H1 (cell line): Measurements from ENCODE around the gene MED13. TPM values are rescaled to one million over a fixed set of nuclear protein-coding genes. Genes with fewer than 3 reads are reported as not detected.

Experiments
- CTCF ChIA-PET: fragments of 300-600 bp; sonication (Branson Sonifier 250); formaldehyde crosslinking; loops from one replicate; lab custom pipeline; 2021; ENCODE audit not compliant: partially characterized antibody; lab: Charles Lee
- POLR2A ChIA-PET: fragments of 300-600 bp; sonication (Branson Sonifier 250); formaldehyde crosslinking; loops from one replicate; lab custom pipeline; 2021; ENCODE audit warnings: inconsistent platforms; ENCODE audit not compliant: partially characterized antibody; lab: Charles Lee
- DNase-seq, 2 experiments: peaks; one replicate each; pipeline versions ENCODE4 v3.0.0 to v3.0.0-alpha.2; 2010 to 2022; ENCODE audit warnings: low spot score in 2 of 2, low read depth in 1 of 2, mixed read lengths in 1 of 2
- FAIRE-seq: peaks from 2 replicates; lab custom pipeline; 2011; peaks lifted over from hg19 to GRCh38; lab: Jason Lieb, UNC
- H2AFZ ChIP-seq: 2 replicates; pipeline ENCODE4 v1.8.1; 2012; ENCODE audit warnings: low read length, inconsistent platforms
- H2AK5ac ChIP-seq: 2 replicates; pipeline ENCODE4 v1.6.1; 2013; ENCODE audit warnings: low read depth, low read length
- H2BK120ac ChIP-seq: replicated peaks from 2 replicates; pipeline ENCODE3; 2013; ENCODE audit warnings: low read depth, low read length, inconsistent platforms
- H2BK12ac ChIP-seq: 2 replicates; pipeline ENCODE4 v1.6.1; 2013; ENCODE audit warnings: low read depth, low read length
- H2BK15ac ChIP-seq: 2 replicates; pipeline ENCODE4 v1.6.1; 2013; ENCODE audit warnings: low read length
- H2BK20ac ChIP-seq: 2 replicates; pipeline ENCODE4 v1.6.1; 2013; ENCODE audit warnings: low read length
- H2BK5ac ChIP-seq: 2 replicates; pipeline ENCODE4 v1.6.1; 2013; ENCODE audit warnings: low read depth, low read length
- H3K14ac ChIP-seq: 2 replicates; pipeline ENCODE4 v1.6.1; 2013; ENCODE audit warnings: inconsistent platforms; ENCODE audit not compliant: insufficient read length
- H3K18ac ChIP-seq: 2 replicates; pipeline ENCODE4 v1.6.1; 2013; ENCODE audit warnings: low read length; ENCODE audit errors: extremely low read depth
- H3K23ac ChIP-seq: 2 replicates; pipeline ENCODE4 v1.6.1; 2013; ENCODE audit warnings: inconsistent platforms; ENCODE audit not compliant: insufficient read length
- H3K23me2 ChIP-seq: 2 replicates; pipeline ENCODE4 v1.6.1; 2013; ENCODE audit warnings: low read depth, low read length
- H3K27ac ChIP-seq: 2 replicates; pipeline ENCODE4 v1.6.1; 2011; ENCODE audit warnings: low read depth, low read length, inconsistent platforms
- H3K27me3 ChIP-seq, 4 experiments: replicated peaks in 1 of 4; 1 replicate in 1 of 4; 2 replicates in 3 of 4; pipeline versions ENCODE4 v1.6.1 to v1.8.1; 2011 to 2013; ENCODE audit warnings: low read length in 3 of 4, mild to moderate bottlenecking in 3 of 4, inconsistent platforms in 2 of 4, mixed read lengths in 2 of 4, moderate library complexity in 1 of 4; ENCODE audit not compliant: control insufficient read depth in 3 of 4, insufficient read depth in 3 of 4; ENCODE audit errors: extremely low read depth in 1 of 4
- H3K36me3 ChIP-seq, 4 experiments: 2 replicates each; pipeline versions ENCODE4 v1.6.1 to v1.8.1; 2011 to 2013; ENCODE audit warnings: mild to moderate bottlenecking in 4 of 4, low read length in 3 of 4, moderate library complexity in 2 of 4, control low read depth in 1 of 4, inconsistent platforms in 1 of 4; ENCODE audit not compliant: insufficient read depth in 4 of 4, control insufficient read depth in 2 of 4
- H3K4ac ChIP-seq: replicated peaks from 2 replicates; pipeline ENCODE3; 2013; ENCODE audit warnings: low read length, low read depth, mixed read lengths, inconsistent platforms; ENCODE audit not compliant: insufficient read length
- H3K4me1 ChIP-seq, 4 experiments: replicated peaks in 1 of 4; 1 replicate in 1 of 4; 2 replicates in 3 of 4; pipeline versions ENCODE4 v1.6.1 to v1.8.1; 2011 to 2013; ENCODE audit warnings: low read length in 3 of 4, inconsistent platforms in 2 of 4, mixed read lengths in 1 of 4; ENCODE audit not compliant: insufficient read depth in 4 of 4, control insufficient read depth in 3 of 4
- H3K4me2 ChIP-seq, 2 experiments: 2 replicates each; pipeline versions ENCODE4 v1.6.1 to v1.8.1; 2011 to 2013; ENCODE audit warnings: low read depth in 2 of 2, low read length in 2 of 2, control low read depth in 1 of 2, inconsistent platforms in 1 of 2, mild to moderate bottlenecking in 1 of 2; ENCODE audit not compliant: insufficient read depth in 1 of 2
- H3K4me3 ChIP-seq, 4 experiments: fragments of 200-600, 300-600 bp in 1 of 4; sonication (generic), shearing (Covaris generic), sonication (Bioruptor Twin) in 1 of 4; 2 replicates each; pipeline versions ENCODE4 v1.5.1 to v1.8.1; 2011 to 2016; ENCODE audit warnings: low read length in 4 of 4, low read depth in 3 of 4, control low read depth in 2 of 4, inconsistent platforms in 2 of 4, mild to moderate bottlenecking in 2 of 4, mixed read lengths in 1 of 4, moderate library complexity in 1 of 4; ENCODE audit not compliant: insufficient read depth in 2 of 4; ENCODE audit errors: extremely low read depth in 1 of 4
- H3K56ac ChIP-seq: replicated peaks from 2 replicates; pipeline ENCODE3; 2013; ENCODE audit warnings: low read depth, mild to moderate bottlenecking, mixed read lengths, low read length, inconsistent platforms; ENCODE audit not compliant: insufficient read length
- H3K79me1 ChIP-seq: 2 replicates; pipeline ENCODE4 v1.6.1; 2013; ENCODE audit warnings: low read depth, low read length, control low read depth
- H3K79me2 ChIP-seq, 2 experiments: 2 replicates each; pipeline versions ENCODE4 v1.6.1 to v1.8.1; 2012 to 2013; ENCODE audit warnings: low read length in 2 of 2, mild to moderate bottlenecking in 2 of 2, inconsistent platforms in 1 of 2; ENCODE audit not compliant: insufficient read depth in 2 of 2, control insufficient read depth in 1 of 2
- H3K9ac ChIP-seq, 4 experiments: replicated peaks in 1 of 4; 1 replicate in 1 of 4; 2 replicates in 3 of 4; pipeline versions ENCODE4 v1.6.1 to v1.8.1; 2011 to 2013; ENCODE audit warnings: low read depth in 3 of 4, low read length in 3 of 4, control low read depth in 2 of 4, mild to moderate bottlenecking in 2 of 4, moderate library complexity in 2 of 4, inconsistent platforms in 1 of 4; ENCODE audit errors: extremely low read depth in 1 of 4
- H3K9me3 ChIP-seq, 2 experiments: 2 replicates each; pipeline versions ENCODE4 v1.6.1 to v1.8.1; 2012 to 2013; ENCODE audit warnings: mild to moderate bottlenecking in 2 of 2, moderate library complexity in 2 of 2, control low read depth in 1 of 2, inconsistent platforms in 1 of 2, low read depth in 1 of 2, low read length in 1 of 2, mixed read lengths in 1 of 2; ENCODE audit not compliant: insufficient read depth in 2 of 2
- H4K20me1 ChIP-seq, 2 experiments: replicated peaks in 1 of 2; 2 replicates each; pipeline versions ENCODE3 to v1.8.1; 2011 to 2013; ENCODE audit warnings: inconsistent platforms in 2 of 2, low read length in 2 of 2, mild to moderate bottlenecking in 1 of 2; ENCODE audit not compliant: insufficient read depth in 2 of 2, control insufficient read depth in 1 of 2
- H4K5ac ChIP-seq: 2 replicates; pipeline ENCODE4 v1.6.1; 2013; ENCODE audit warnings: low read length, low read depth, mixed read lengths, inconsistent platforms; ENCODE audit not compliant: insufficient read length
- H4K8ac ChIP-seq: 2 replicates; pipeline ENCODE4 v1.8.0; 2013; ENCODE audit warnings: mild to moderate bottlenecking, moderate library complexity, low read length, inconsistent platforms; ENCODE audit not compliant: insufficient read depth; ENCODE audit errors: extremely low read depth
- H4K91ac ChIP-seq: replicated peaks from 2 replicates; pipeline ENCODE3; 2013; ENCODE audit warnings: low read length, mixed read lengths, inconsistent platforms; ENCODE audit not compliant: insufficient read length
- JUND ChIP-seq: IDR thresholded peaks from 2 replicates; pipeline ENCODE4 v1.6.1; 2011; ENCODE audit warnings: mild to moderate bottlenecking, improper control_type of control experiment, low read length
- KDM1A ChIP-seq: fragments of 200-600, 300-600 bp; sonication (generic); IDR thresholded peaks from 2 replicates; pipeline ENCODE4 v1.7.1; 2016; ENCODE audit warnings: mild to moderate bottlenecking, low read length, borderline replicate concordance
- KDM4A ChIP-seq: IDR thresholded peaks from one replicate; pipeline ENCODE4 v1.7.1; 2012; ENCODE audit warnings: low read depth, mild to moderate bottlenecking, moderate library complexity, low read length, inconsistent platforms; ENCODE audit not compliant: severe bottlenecking
- RFX5 ChIP-seq: IDR thresholded peaks from 2 replicates; pipeline ENCODE4 v1.6.1; 2011; ENCODE audit warnings: low read depth, low read length, improper control_type of control experiment, borderline replicate concordance
- RNF2 ChIP-seq: fragments of 200-900, 300-1000 bp; sonication (generic); IDR thresholded peaks from 2 replicates; pipeline ENCODE4 v1.7.1; 2016; ENCODE audit warnings: borderline replicate concordance, low read depth, mild to moderate bottlenecking, antibody characterized with exemption, low read length; ENCODE audit not compliant: poor library complexity, severe bottlenecking; ENCODE audit errors: missing control alignments
- SRF ChIP-seq: IDR thresholded peaks from 2 replicates; pipeline ENCODE4 v1.6.1; 2011; ENCODE audit warnings: mild to moderate bottlenecking, low read depth, low read length, moderate library complexity
- WGBS, 2 experiments: shearing (Covaris generic) in 1 of 2; methylation state at CpG; one replicate each; pipeline versions ENCODE4 v1.1.6 to v1.1.7; 2013 to 2015; ENCODE audit warnings: low lambda C conversion rate in 2 of 2, mixed read lengths in 2 of 2, inconsistent platforms in 1 of 2, low coverage in 1 of 2, missing lambda C conversion rate in 1 of 2; ENCODE audit not compliant: insufficient replicate concordance in 2 of 2, insufficient coverage in 1 of 2, insufficient read length in 1 of 2; ENCODE audit errors: extremely low coverage in 1 of 2, missing lambda C conversion rate in 1 of 2; 5-methylcytosine and 5-hydroxymethylcytosine counted together
- polyA plus RNA-seq, 7 experiments: library from polyadenylated mRNA; depleted of rRNA in 3 of 7; stranded (reverse) in 5 of 7; unstranded in 2 of 7; fragments of >200 nt in 5 of 7; fragments of 200-250 nt in 2 of 7; gene quantifications; 1 replicate in 5 of 7; 2 replicates in 1 of 7; 4 replicates in 1 of 7; pipeline versions ENCODE4 v1.2.1 to v1.2.3, GENCODE V29; 2011 to 2013; ENCODE audit warnings: missing spikeins in 2 of 7, mixed read lengths in 2 of 7
- total RNA-seq: library from RNA; stranded (reverse); fragmentation: NEBNext Ultra II Directional; extraction: Animal tissue kit (Norgen Biotek cat#: 25700); gene quantifications from 2 replicates; pipeline ENCODE4 v1.2.1, GENCODE V29; 2021
- TF ChIP-seq, protein P1 (sequence below): IDR thresholded peaks from 2 replicates; pipeline ENCODE4 v1.6.1; 2012; ENCODE audit warnings: inconsistent platforms

Gene MED13
- total and polyA plus RNA-seq, 2 of the 8 experiments (the other 6 are each of a cell fraction or from before 2014, with no cell fraction given) = 11.3 to 44.8 TPM

- H2BK12ac ChIP-seq = no peak overlapping the region
- H3K27ac ChIP-seq = no peak overlapping the region
- H2AFZ ChIP-seq = no peak overlapping the region
- DNase-seq (no peak), FAIRE-seq (no peak)
- no peak overlapping the region for H2AK5ac ChIP-seq
- H3K36me3 ChIP-seq = peaks cover 2 to 54% (median 16%) of the 10 kb centered on the region in 4 experiments; a peak in 7 of 8 replicates
- no peaks in the 10 kb centered on the region for H3K79me1 ChIP-seq
- no peak overlapping the region for H3K56ac ChIP-seq
- no peaks in the 10 kb centered on the region for H4K20me1 ChIP-seq
- no peaks in the 10 kb centered on the region for H3K4me1 ChIP-seq
- no peak overlapping the region for H4K91ac ChIP-seq
- peaks cover 0 to 10% of the 10 kb centered on the region in 2 experiments; a peak in 2 of 4 replicates for H3K79me2 ChIP-seq
- no peak overlapping the region for H2BK120ac ChIP-seq
- no peak overlapping the region for H3K4me2 ChIP-seq
- H3K14ac ChIP-seq = no peak overlapping the region
- no peaks in the 10 kb centered on the region for H3K23me2 ChIP-seq
- WGBS, 2 experiments = 90% methylated on average over 1 of the region's 1 CpG; no CpG with 5 or more reads in 1 of the 2 experiments
- H2BK15ac ChIP-seq = no peak overlapping the region
- no peak overlapping the region for H2BK20ac ChIP-seq
- no peak overlapping the region for H3K4ac ChIP-seq
- H4K5ac ChIP-seq = no peak overlapping the region
- H4K8ac ChIP-seq = no peak overlapping the region
- no peak overlapping the region for H3K4me3 ChIP-seq
- H3K18ac ChIP-seq = no peak overlapping the region
- H2BK5ac ChIP-seq = no peak overlapping the region
- CTCF ChIA-PET = interaction anchor here (1.0 kb wide), 1 partner anchor 44 kb away, joined by 3 read pairs; no protein-coding TSS in a partner anchor
- H3K23ac ChIP-seq = no peak overlapping the region
- H3K27me3 ChIP-seq = no peaks in the 10 kb centered on the region
- POLR2A ChIA-PET = interaction anchor here (0.6 to 1.3 kb wide), 2 partner anchors 11 to 30 kb away, joined by 3 to 5 read pairs; no protein-coding TSS in a partner anchor
- H3K9ac ChIP-seq = no peak overlapping the region
- no peaks in the 10 kb centered on the region; a peak in 1 of 4 replicates for H3K9me3 ChIP-seq
- TF ChIP-seq JUND (no peak), KDM4A (no peak), SRF (no peak), KDM1A (no peak), RNF2 (no peak), RFX5 (no peak)
- TF ChIP-seq, protein P1, sequence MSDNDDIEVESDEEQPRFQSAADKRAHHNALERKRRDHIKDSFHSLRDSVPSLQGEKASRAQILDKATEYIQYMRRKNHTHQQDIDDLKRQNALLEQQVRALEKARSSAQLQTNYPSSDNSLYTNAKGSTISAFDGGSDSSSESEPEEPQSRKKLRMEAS = no peak
These were observed 47.6 kb downstream of the MED13 start for GRCh38 chr17:62017496-62017895.
